SK-N-SH (cell line): Measurements from ENCODE around the gene NRF1. TPM values are rescaled to one million over a fixed set of nuclear protein-coding genes. Genes with fewer than 3 reads are reported as not detected.
A peak's percentile ranks its signal among the peaks of the same experiment; 100 is the strongest.

ENCODE experiments used
- CTCF ChIA-PET: fragments of 300-600, 350-600 bp; formaldehyde crosslinking; extraction: SDS; loops from one replicate; lab custom pipeline; 2021; lab: Yijun Ruan, JAX
- POLR2A ChIA-PET: fragments of 350-600 bp; sonication (Branson Sonifier 250); formaldehyde crosslinking; extraction: SDS; loops from one replicate; lab custom pipeline; 2020; ENCODE audit warnings: antibody characterized with exemption, inconsistent platforms; lab: Yijun Ruan, JAX
- DNase-seq: peaks from one replicate; pipeline ENCODE4 v3.0.0; 2012
- H2AFZ ChIP-seq: fragments of 200-600 bp; sonication (generic); 2 replicates; pipeline ENCODE4 v1.8.1; 2016; ENCODE audit warnings: antibody characterized with exemption, mild to moderate bottlenecking, low read depth
- H3F3A ChIP-seq: fragments of 200-600 bp; sonication (generic); replicated peaks from 2 replicates; pipeline ENCODE3; 2016; ENCODE audit warnings: antibody characterized with exemption, mild to moderate bottlenecking; ENCODE audit not compliant: insufficient read depth
- H3K27ac ChIP-seq, 2 experiments: fragments of 200-500 bp in 1 of 2; fragments of 200-600 bp in 1 of 2; sonication (Bioruptor generic) in 1 of 2; sonication (generic), shearing (Covaris generic) in 1 of 2; 2 replicates each; pipeline versions ENCODE4 v1.5.1 to v1.6.1; 2014 to 2016; ENCODE audit warnings: low read depth in 2 of 2, inconsistent platforms in 1 of 2, low read length in 1 of 2, mild to moderate bottlenecking in 1 of 2, mixed read lengths in 1 of 2
- H3K27me3 ChIP-seq: fragments of 200-600 bp; sonication (generic), shearing (Covaris generic); 2 replicates; pipeline ENCODE4 v1.6.1; 2016; ENCODE audit warnings: mixed run types; ENCODE audit not compliant: insufficient read depth
- H3K36me3 ChIP-seq, 2 experiments: fragments of 200-500 bp in 1 of 2; fragments of 200-600 bp in 1 of 2; sonication (Bioruptor generic) in 1 of 2; sonication (generic) in 1 of 2; replicated peaks in 1 of 2; 2 replicates each; pipeline versions ENCODE3 to v1.5.1; 2014 to 2016; ENCODE audit warnings: low read length in 1 of 2, mild to moderate bottlenecking in 1 of 2; ENCODE audit not compliant: insufficient read depth in 2 of 2, control insufficient read depth in 1 of 2
- H3K4me1 ChIP-seq, 2 experiments: fragments of 200-500 bp in 1 of 2; fragments of 200-600 bp in 1 of 2; sonication (Bioruptor generic) in 1 of 2; sonication (generic), shearing (Covaris generic) in 1 of 2; 2 replicates each; pipeline versions ENCODE4 v1.5.1 to v1.6.1; 2014 to 2016; ENCODE audit warnings: low read depth in 1 of 2, low read length in 1 of 2, mixed run types in 1 of 2; ENCODE audit not compliant: insufficient read depth in 2 of 2, control insufficient read depth in 1 of 2
- H3K4me2 ChIP-seq: fragments of 200-600 bp; sonication (generic), shearing (Covaris generic); 2 replicates; pipeline ENCODE4 v1.6.1; 2017; ENCODE audit warnings: mixed run types
- H3K4me3 ChIP-seq, 2 experiments: fragments of 200-500 bp in 1 of 2; fragments of 200-600 bp in 1 of 2; sonication (Bioruptor generic) in 1 of 2; sonication (generic), shearing (Covaris generic) in 1 of 2; 2 replicates each; pipeline versions ENCODE4 v1.5.1 to v1.8.1; 2014 to 2016; ENCODE audit warnings: low read depth in 2 of 2, inconsistent platforms in 1 of 2, low read length in 1 of 2, mild to moderate bottlenecking in 1 of 2, mixed read lengths in 1 of 2, moderate library complexity in 1 of 2
- H3K79me2 ChIP-seq: fragments of 200-600 bp; sonication (generic); 2 replicates; pipeline ENCODE4 v1.8.1; 2017; ENCODE audit warnings: mild to moderate bottlenecking; ENCODE audit not compliant: insufficient read depth
- H3K9ac ChIP-seq: fragments of 200-600 bp; sonication (generic); 2 replicates; pipeline ENCODE4 v1.6.1; 2017; ENCODE audit warnings: mixed run types
- H3K9me2 ChIP-seq: fragments of 200-600 bp; sonication (generic); 2 replicates; pipeline ENCODE4 v1.6.1; 2017; ENCODE audit warnings: mixed run types
- H3K9me3 ChIP-seq: fragments of 200-600 bp; sonication (generic); 2 replicates; pipeline ENCODE4 v1.6.1; 2017; ENCODE audit warnings: mixed run types, mild to moderate bottlenecking, moderate library complexity
- H4K20me1 ChIP-seq: fragments of 200-600 bp; sonication (generic); 2 replicates; pipeline ENCODE4 v1.6.1; 2017; ENCODE audit warnings: mild to moderate bottlenecking, mixed run types; ENCODE audit not compliant: insufficient read depth
- CHD2 ChIP-seq: fragments of 150-350 bp; IDR thresholded peaks from 2 replicates; pipeline ENCODE4 v1.6.1; 2018; ENCODE audit warnings: low read length; ENCODE audit not compliant: partially characterized antibody
- ELF1 ChIP-seq: IDR thresholded peaks from 2 replicates; pipeline ENCODE4 v1.4.0; 2012
- EZH2phosphoT487 ChIP-seq: fragments of 200-600 bp; sonication (generic); IDR thresholded peaks from 2 replicates; pipeline ENCODE4 v1.6.1; 2017; ENCODE audit warnings: low read depth, mixed run types, mild to moderate bottlenecking, antibody characterized with exemption, moderate library complexity, borderline replicate concordance
- MEF2A ChIP-seq: IDR thresholded peaks from 2 replicates; pipeline ENCODE4 v1.4.0; 2012; ENCODE audit warnings: low read depth, borderline replicate concordance
- POLR2AphosphoS5 ChIP-seq: IDR thresholded peaks from 2 replicates; pipeline ENCODE4 v1.6.1; 2012; ENCODE audit warnings: low read depth, low read length
- RCOR1 ChIP-seq: fragments of 150-350 bp; IDR thresholded peaks from 2 replicates; pipeline ENCODE4 v1.6.1; 2017; ENCODE audit warnings: antibody characterized with exemption, low read length
- RXRA ChIP-seq: IDR thresholded peaks from 2 replicates; pipeline ENCODE4 v1.4.0; 2012; ENCODE audit warnings: low read depth, mild to moderate bottlenecking, borderline replicate concordance
- SIN3A ChIP-seq: IDR thresholded peaks from 2 replicates; pipeline ENCODE4 v1.6.1; 2012; ENCODE audit warnings: low read depth, mild to moderate bottlenecking, low read length, moderate library complexity, borderline replicate concordance
- TEAD4 ChIP-seq: IDR thresholded peaks from 2 replicates; pipeline ENCODE4 v1.4.0; 2012; ENCODE audit warnings: mild to moderate bottlenecking, borderline replicate concordance; ENCODE audit not compliant: insufficient read depth
- YY1 ChIP-seq: IDR thresholded peaks from 2 replicates; pipeline ENCODE4 v1.4.0; 2012; ENCODE audit warnings: low read depth, mild to moderate bottlenecking
- WGBS: methylation state at CpG from one replicate; pipeline ENCODE4 v1.1.6; 2017; ENCODE audit warnings: low lambda C conversion rate; 5-methylcytosine and 5-hydroxymethylcytosine counted together
- polyA plus RNA-seq, 3 experiments: library from polyadenylated mRNA; depleted of rRNA; stranded (reverse); fragments of >200 nt; gene quantifications; 2 replicates each; pipeline ENCODE4 v1.2.3, GENCODE V29; 2012
- TF ChIP-seq, protein P1 (sequence below): IDR thresholded peaks from 2 replicates; pipeline ENCODE4 v1.4.0; 2012; ENCODE audit warnings: low read depth
- TF ChIP-seq, protein P2 (sequence below): IDR thresholded peaks from 2 replicates; pipeline ENCODE4 v1.4.0; 2012; ENCODE audit warnings: low read depth, borderline replicate concordance
- TF ChIP-seq, protein P3 (sequence below): fragments of 150-350 bp; IDR thresholded peaks from 2 replicates; pipeline ENCODE4 v1.6.1; 2016; ENCODE audit warnings: mild to moderate bottlenecking, low read depth, low read length
- TF ChIP-seq, protein P4 (sequence below): fragments of 200-600 bp; sonication (generic); IDR thresholded peaks from 2 replicates; pipeline ENCODE4 v1.6.1; 2017; ENCODE audit warnings: antibody characterized with exemption, mild to moderate bottlenecking, moderate library complexity
- TF ChIP-seq, protein P5 (sequence below): fragments of 150-350 bp; IDR thresholded peaks from 2 replicates; pipeline ENCODE4 v1.6.1; 2017; ENCODE audit warnings: antibody characterized with exemption, low read length, low read depth, borderline replicate concordance
- TF ChIP-seq, protein P6 (sequence below): IDR thresholded peaks from 2 replicates; pipeline ENCODE4 v1.4.0; 2012; ENCODE audit warnings: low read depth, borderline replicate concordance

Gene NRF1
- polyA plus RNA-seq, 1 of the 3 experiments (the other 2 are of a cell fraction) = 10.9 TPM

DNA sequence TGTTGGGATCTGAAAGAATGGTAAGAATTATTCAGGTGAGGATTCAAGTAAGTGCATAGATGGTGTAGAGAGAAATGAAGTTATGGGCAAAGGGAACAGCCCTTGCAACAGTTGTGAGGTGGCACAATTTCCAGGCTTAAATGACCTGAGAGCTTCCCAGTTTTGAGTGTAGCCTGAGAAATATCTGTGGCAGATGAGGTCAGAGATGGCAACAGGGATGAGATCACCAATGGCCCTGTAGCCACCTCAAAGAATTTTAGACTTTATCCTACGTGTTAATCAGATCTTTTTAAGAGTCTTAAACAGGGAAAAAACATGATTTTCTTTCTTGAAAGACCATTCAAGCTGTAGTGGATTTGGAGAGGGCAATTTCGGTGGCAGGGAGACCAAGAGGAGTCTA lies 1.9 kb upstream of the NRF1 start:
- H4K20me1 ChIP-seq = peaks cover 20% of the 10 kb centered on the region
- H3K79me2 ChIP-seq = peaks cover 51% of the 10 kb centered on the region
- ChIA-PET POLR2A (no interaction called here), CTCF (interaction anchor here (1.0 to 15.7 kb wide), 5 partner anchors 9 to 216 kb away, joined by 4 to 214 read pairs (median 24); no protein-coding TSS in a partner anchor)
- H3K9me3 ChIP-seq = no peaks in the 10 kb centered on the region
- no peak overlapping the region for H3K27ac ChIP-seq
- H3F3A ChIP-seq = peaks cover 8% of the 10 kb centered on the region
- peaks cover 16 to 22% of the 10 kb centered on the region in 2 experiments for H3K36me3 ChIP-seq
- no peak overlapping the region for H3K9ac ChIP-seq
- WGBS = 98% methylated on average over 2 of the region's 2 CpGs
- peak overlapping the region in 1 of 2 experiments; percentile 87; a peak in 1 of 4 replicates for H3K4me3 ChIP-seq
- H3K4me2 ChIP-seq = peak overlapping the region; percentile 82
- no peaks in the 10 kb centered on the region for H3K27me3 ChIP-seq
- TF ChIP-seq, protein P1, sequence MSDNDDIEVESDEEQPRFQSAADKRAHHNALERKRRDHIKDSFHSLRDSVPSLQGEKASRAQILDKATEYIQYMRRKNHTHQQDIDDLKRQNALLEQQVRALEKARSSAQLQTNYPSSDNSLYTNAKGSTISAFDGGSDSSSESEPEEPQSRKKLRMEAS = no peak
- TF ChIP-seq EZH2phosphoT487 (no peak), TEAD4 (no peak), MEF2A (no peak), RXRA (no peak), RCOR1 (no peak), SIN3A (no peak), CHD2 (no peak), ELF1 (no peak), YY1 (no peak), POLR2AphosphoS5 (no peak)
- TF ChIP-seq, protein P2, sequence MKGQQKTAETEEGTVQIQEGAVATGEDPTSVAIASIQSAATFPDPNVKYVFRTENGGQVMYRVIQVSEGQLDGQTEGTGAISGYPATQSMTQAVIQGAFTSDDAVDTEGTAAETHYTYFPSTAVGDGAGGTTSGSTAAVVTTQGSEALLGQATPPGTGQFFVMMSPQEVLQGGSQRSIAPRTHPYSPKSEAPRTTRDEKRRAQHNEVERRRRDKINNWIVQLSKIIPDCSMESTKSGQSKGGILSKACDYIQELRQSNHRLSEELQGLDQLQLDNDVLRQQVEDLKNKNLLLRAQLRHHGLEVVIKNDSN = no peak
- TF ChIP-seq, protein P3, sequence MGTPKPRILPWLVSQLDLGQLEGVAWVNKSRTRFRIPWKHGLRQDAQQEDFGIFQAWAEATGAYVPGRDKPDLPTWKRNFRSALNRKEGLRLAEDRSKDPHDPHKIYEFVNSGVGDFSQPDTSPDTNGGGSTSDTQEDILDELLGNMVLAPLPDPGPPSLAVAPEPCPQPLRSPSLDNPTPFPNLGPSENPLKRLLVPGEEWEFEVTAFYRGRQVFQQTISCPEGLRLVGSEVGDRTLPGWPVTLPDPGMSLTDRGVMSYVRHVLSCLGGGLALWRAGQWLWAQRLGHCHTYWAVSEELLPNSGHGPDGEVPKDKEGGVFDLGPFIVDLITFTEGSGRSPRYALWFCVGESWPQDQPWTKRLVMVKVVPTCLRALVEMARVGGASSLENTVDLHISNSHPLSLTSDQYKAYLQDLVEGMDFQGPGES = no peak
- TF ChIP-seq, protein P4, sequence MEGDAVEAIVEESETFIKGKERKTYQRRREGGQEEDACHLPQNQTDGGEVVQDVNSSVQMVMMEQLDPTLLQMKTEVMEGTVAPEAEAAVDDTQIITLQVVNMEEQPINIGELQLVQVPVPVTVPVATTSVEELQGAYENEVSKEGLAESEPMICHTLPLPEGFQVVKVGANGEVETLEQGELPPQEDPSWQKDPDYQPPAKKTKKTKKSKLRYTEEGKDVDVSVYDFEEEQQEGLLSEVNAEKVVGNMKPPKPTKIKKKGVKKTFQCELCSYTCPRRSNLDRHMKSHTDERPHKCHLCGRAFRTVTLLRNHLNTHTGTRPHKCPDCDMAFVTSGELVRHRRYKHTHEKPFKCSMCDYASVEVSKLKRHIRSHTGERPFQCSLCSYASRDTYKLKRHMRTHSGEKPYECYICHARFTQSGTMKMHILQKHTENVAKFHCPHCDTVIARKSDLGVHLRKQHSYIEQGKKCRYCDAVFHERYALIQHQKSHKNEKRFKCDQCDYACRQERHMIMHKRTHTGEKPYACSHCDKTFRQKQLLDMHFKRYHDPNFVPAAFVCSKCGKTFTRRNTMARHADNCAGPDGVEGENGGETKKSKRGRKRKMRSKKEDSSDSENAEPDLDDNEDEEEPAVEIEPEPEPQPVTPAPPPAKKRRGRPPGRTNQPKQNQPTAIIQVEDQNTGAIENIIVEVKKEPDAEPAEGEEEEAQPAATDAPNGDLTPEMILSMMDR = no peak
- TF ChIP-seq, protein P5, sequence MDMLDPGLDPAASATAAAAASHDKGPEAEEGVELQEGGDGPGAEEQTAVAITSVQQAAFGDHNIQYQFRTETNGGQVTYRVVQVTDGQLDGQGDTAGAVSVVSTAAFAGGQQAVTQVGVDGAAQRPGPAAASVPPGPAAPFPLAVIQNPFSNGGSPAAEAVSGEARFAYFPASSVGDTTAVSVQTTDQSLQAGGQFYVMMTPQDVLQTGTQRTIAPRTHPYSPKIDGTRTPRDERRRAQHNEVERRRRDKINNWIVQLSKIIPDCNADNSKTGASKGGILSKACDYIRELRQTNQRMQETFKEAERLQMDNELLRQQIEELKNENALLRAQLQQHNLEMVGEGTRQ = no peak
- TF ChIP-seq, protein P6, sequence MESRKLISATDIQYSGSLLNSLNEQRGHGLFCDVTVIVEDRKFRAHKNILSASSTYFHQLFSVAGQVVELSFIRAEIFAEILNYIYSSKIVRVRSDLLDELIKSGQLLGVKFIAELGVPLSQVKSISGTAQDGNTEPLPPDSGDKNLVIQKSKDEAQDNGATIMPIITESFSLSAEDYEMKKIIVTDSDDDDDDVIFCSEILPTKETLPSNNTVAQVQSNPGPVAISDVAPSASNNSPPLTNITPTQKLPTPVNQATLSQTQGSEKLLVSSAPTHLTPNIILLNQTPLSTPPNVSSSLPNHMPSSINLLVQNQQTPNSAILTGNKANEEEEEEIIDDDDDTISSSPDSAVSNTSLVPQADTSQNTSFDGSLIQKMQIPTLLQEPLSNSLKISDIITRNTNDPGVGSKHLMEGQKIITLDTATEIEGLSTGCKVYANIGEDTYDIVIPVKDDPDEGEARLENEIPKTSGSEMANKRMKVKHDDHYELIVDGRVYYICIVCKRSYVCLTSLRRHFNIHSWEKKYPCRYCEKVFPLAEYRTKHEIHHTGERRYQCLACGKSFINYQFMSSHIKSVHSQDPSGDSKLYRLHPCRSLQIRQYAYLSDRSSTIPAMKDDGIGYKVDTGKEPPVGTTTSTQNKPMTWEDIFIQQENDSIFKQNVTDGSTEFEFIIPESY = no peak
- DNase-seq = no peak
- H3K4me1 ChIP-seq = peaks cover 14 to 16% of the 10 kb centered on the region in 2 experiments
- no peaks in the 10 kb centered on the region for H3K9me2 ChIP-seq
- H2AFZ ChIP-seq = no peak overlapping the region
